CD8-positive, alpha-beta memory T cell (primary cell): ENCODE data around the gene ARHGAP35. TPM values are rescaled to one million over a fixed set of nuclear protein-coding genes. Genes with fewer than 3 reads are reported as not detected.

Source experiments
- CTCF ChIA-PET: fragments of 350-600 bp; sonication (Branson Sonifier 250); formaldehyde crosslinking; loops from one replicate; lab custom pipeline; 2021; ENCODE audit warnings: antibody characterized with exemption; lab: Charles Lee
- POLR2A ChIA-PET: fragments of 350-600 bp; sonication (Branson Sonifier 250); formaldehyde crosslinking; loops from one replicate; lab custom pipeline; 2021; ENCODE audit warnings: antibody characterized with exemption; lab: Charles Lee
- DNase-seq, 5 donors: peaks; one replicate each; pipeline versions ENCODE4 v3.0.0 to v3.0.0-alpha.2; 2020 to 2022; ENCODE audit warnings: mixed read lengths in 1 of 5
- H3K27ac ChIP-seq: one replicate; pipeline ENCODE4 v1.7.0; 2013; ENCODE audit warnings: low read depth, mild to moderate bottlenecking, low read length, moderate library complexity
- H3K27me3 ChIP-seq: 2 replicates; pipeline ENCODE4 v1.7.0; 2013; ENCODE audit warnings: low read length, mild to moderate bottlenecking; ENCODE audit not compliant: insufficient read depth, poor library complexity, severe bottlenecking
- H3K36me3 ChIP-seq: 2 replicates; pipeline ENCODE4 v1.7.0; 2013; ENCODE audit warnings: mild to moderate bottlenecking, low read length, moderate library complexity; ENCODE audit not compliant: insufficient read depth
- H3K4me1 ChIP-seq: 2 replicates; pipeline ENCODE4 v1.7.0; 2013; ENCODE audit warnings: mild to moderate bottlenecking, low read length, moderate library complexity; ENCODE audit not compliant: insufficient read depth
- H3K4me3 ChIP-seq: 2 replicates; pipeline ENCODE4 v1.7.0; 2013; ENCODE audit warnings: mild to moderate bottlenecking, low read length
- H3K9me3 ChIP-seq: 2 replicates; pipeline ENCODE4 v1.7.0; 2013; ENCODE audit warnings: mild to moderate bottlenecking, low read length
- H3K27ac Mint-ChIP-seq, 8 donors: one replicate each; pipeline ENCODE4 v1.8.0; 2020 to 2021; ENCODE audit warnings: mixed read lengths in 8 of 8, mild to moderate bottlenecking in 6 of 8, inconsistent platforms in 3 of 8, moderate library complexity in 3 of 8
- H3K27me3 Mint-ChIP-seq, 2 donors: one replicate each; pipeline ENCODE4 v1.8.0; 2020 to 2021; ENCODE audit warnings: mixed read lengths in 2 of 2, mild to moderate bottlenecking in 1 of 2, moderate library complexity in 1 of 2
- H3K36me3 Mint-ChIP-seq, 3 donors: one replicate each; pipeline ENCODE4 v1.8.0; 2020 to 2021; ENCODE audit warnings: mixed read lengths in 3 of 3, inconsistent platforms in 1 of 3, mild to moderate bottlenecking in 1 of 3
- H3K4me1 Mint-ChIP-seq, 3 donors: one replicate each; pipeline ENCODE4 v1.8.0; 2020 to 2021; ENCODE audit warnings: mixed read lengths in 3 of 3, inconsistent platforms in 1 of 3, mild to moderate bottlenecking in 1 of 3
- H3K4me3 Mint-ChIP-seq, 7 donors: one replicate each; pipeline ENCODE4 v1.8.0; 2020 to 2021; ENCODE audit warnings: mixed read lengths in 7 of 7, mild to moderate bottlenecking in 6 of 7, moderate library complexity in 4 of 7, inconsistent platforms in 2 of 7
- H3K9me3 Mint-ChIP-seq, 5 donors: one replicate each; pipeline ENCODE4 v1.8.0; 2020 to 2022; ENCODE audit warnings: mixed read lengths in 5 of 5, mild to moderate bottlenecking in 3 of 5, moderate library complexity in 2 of 5, inconsistent platforms in 1 of 5
- polyA plus RNA-seq: library from polyadenylated mRNA; unstranded; fragments of 300-500 nt; fragmentation: Illumina TruSeq; gene quantifications from one replicate; pipeline ENCODE4 v1.2.3, GENCODE V29; 2021
- total RNA-seq, 2 experiments: library from RNA; stranded (reverse); gene quantifications; one replicate each; pipeline ENCODE4 v1.2.3, GENCODE V29; 2021

The ARHGAP35 gene
- total and polyA plus RNA-seq, 3 experiments from 2014 or later: 12.2 to 27.3 (median 26.7) TPM

DNA sequence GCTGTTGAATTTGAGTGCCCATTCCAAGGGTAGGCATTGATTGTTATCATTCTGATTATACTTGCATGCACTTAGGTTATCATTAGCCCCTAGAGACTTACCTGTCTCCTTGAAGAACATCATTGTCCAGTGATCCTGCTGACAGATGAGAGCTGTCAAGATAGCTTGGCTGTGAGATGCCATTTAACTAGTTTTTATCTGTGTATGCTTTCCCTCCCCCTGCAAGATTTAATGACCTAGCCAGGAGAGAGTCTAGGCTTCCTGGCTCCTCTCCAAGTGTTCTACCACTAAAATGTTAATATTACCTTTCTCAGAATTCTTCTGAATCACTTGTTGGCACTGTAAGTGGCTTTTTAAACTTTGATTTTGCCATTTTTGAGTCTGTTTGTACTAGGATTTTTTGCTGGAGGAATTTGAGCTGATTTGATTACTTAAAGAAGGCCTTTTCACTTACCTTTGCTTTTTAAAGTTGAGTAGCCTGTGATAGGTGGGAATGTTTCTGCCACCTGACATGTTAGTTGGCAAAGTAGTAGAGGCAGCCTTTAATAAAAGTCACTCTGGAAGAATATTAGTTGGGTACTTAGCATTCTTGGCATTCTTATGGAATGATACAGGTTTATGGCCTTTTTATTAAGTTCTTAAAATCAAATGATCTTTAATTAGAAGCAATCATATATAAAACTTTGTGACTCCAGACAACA is 41.1 kb downstream of the ARHGAP35 start:
- DNase-seq: no peak
- Mint-ChIP-seq H3K4me3 (no peak overlapping the region), H3K27me3 (no peaks in the 10 kb centered on the region), H3K36me3 (peaks cover 0 to 6% (median 0%) of the 10 kb centered on the region in 3 donors), H3K9me3 (no peaks in the 10 kb centered on the region), H3K27ac (peak overlapping the region in 5 of 8 donors; percentile 35 to 69 (median 46)), H3K4me1 (peaks cover 65 to 82% (median 78%) of the 10 kb centered on the region in 3 donors)
- Histone ChIP-seq H3K9me3 (no peaks in the 10 kb centered on the region), H3K27ac (no peak overlapping the region), H3K4me1 (peaks cover 13% of the 10 kb centered on the region), H3K27me3 (no peaks in the 10 kb centered on the region), H3K36me3 (no peaks in the 10 kb centered on the region), H3K4me3 (no peak overlapping the region)
- POLR2A ChIA-PET: no interaction called here
- CTCF ChIA-PET: interaction anchor here (0.9 to 1.1 kb wide), 2 partner anchors 12 to 111 kb away, joined by 3 to 4 read pairs; no protein-coding TSS in a partner anchor

DNA sequence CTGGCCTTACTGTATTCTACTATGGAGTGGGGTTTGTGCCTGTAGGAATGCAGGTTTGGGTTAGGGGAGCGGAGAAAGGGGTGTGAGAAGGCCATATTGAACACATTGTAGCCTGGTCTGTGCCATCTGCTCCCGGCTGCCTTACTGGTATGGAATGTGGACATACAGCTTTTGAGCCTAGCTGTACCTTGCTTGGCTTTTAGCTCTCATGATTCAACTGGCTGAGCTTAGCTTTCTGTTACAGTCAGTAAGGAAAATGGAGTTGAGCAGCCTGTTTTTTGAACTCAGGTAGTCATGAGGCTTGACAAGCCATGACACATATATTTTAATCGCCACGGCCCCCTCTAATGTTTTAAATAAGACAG is 41.6 kb downstream of the ARHGAP35 start:
- no peak overlapping the region for H3K27ac ChIP-seq
- no peaks in the 10 kb centered on the region for H3K9me3 ChIP-seq
- CTCF ChIA-PET: interaction anchor here (1.1 kb wide), 1 partner anchor 111 kb away, joined by 4 read pairs; no protein-coding TSS in a partner anchor
- POLR2A ChIA-PET: no interaction called here
- H3K4me3 ChIP-seq: no peak overlapping the region
- no peaks in the 10 kb centered on the region for H3K9me3 Mint-ChIP-seq
- H3K36me3 ChIP-seq: no peaks in the 10 kb centered on the region
- H3K27me3 Mint-ChIP-seq: no peaks in the 10 kb centered on the region
- peak overlapping the region in 5 of 8 donors; percentile 0 to 62 (median 24) for H3K27ac Mint-ChIP-seq
- H3K4me1 Mint-ChIP-seq: peaks cover 62 to 78% (median 72%) of the 10 kb centered on the region in 3 donors
- H3K4me3 Mint-ChIP-seq: no peak overlapping the region
- peaks cover 13% of the 10 kb centered on the region for H3K4me1 ChIP-seq
- no peak for DNase-seq
- H3K36me3 Mint-ChIP-seq: peaks cover 0 to 6% (median 0%) of the 10 kb centered on the region in 3 donors
- H3K27me3 ChIP-seq: no peaks in the 10 kb centered on the region

DNA sequence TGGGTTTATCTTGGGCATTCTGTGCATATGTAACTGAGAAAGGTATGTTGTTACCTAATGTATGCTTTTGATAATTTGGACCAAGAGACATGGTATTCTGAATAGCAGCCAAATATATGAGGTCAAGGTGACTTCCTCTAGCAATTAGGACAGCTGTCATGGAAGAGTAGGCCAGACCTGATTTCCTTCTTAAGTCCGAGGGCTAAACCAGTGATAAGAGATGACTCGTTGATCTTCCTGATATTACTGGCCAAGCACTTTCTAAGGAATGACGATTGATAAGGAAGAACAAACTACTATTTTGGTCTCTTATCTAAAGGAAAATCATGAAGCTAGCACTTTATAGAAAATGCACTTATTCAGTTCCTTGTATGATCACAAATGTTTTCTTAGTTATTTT is 42.7 kb downstream of the ARHGAP35 start:
- Mint-ChIP-seq H3K9me3 (no peaks in the 10 kb centered on the region), H3K4me3 (peak overlapping the region in 1 of 7 donors; percentile 6), H3K27me3 (no peaks in the 10 kb centered on the region), H3K27ac (peak overlapping the region; percentile 24 to 64 (median 34)), H3K4me1 (peaks cover 59 to 77% (median 74%) of the 10 kb centered on the region in 3 donors), H3K36me3 (peaks cover 0 to 6% (median 0%) of the 10 kb centered on the region in 3 donors)
- DNase-seq: no peak
- H3K27me3 ChIP-seq: no peaks in the 10 kb centered on the region
- ChIA-PET CTCF (no interaction called here), POLR2A (no interaction called here)
- no peaks in the 10 kb centered on the region for H3K36me3 ChIP-seq
- H3K4me1 ChIP-seq: peaks cover 13% of the 10 kb centered on the region
- H3K27ac ChIP-seq: no peak overlapping the region
- H3K4me3 ChIP-seq: no peak overlapping the region
- no peaks in the 10 kb centered on the region for H3K9me3 ChIP-seq

DNA sequence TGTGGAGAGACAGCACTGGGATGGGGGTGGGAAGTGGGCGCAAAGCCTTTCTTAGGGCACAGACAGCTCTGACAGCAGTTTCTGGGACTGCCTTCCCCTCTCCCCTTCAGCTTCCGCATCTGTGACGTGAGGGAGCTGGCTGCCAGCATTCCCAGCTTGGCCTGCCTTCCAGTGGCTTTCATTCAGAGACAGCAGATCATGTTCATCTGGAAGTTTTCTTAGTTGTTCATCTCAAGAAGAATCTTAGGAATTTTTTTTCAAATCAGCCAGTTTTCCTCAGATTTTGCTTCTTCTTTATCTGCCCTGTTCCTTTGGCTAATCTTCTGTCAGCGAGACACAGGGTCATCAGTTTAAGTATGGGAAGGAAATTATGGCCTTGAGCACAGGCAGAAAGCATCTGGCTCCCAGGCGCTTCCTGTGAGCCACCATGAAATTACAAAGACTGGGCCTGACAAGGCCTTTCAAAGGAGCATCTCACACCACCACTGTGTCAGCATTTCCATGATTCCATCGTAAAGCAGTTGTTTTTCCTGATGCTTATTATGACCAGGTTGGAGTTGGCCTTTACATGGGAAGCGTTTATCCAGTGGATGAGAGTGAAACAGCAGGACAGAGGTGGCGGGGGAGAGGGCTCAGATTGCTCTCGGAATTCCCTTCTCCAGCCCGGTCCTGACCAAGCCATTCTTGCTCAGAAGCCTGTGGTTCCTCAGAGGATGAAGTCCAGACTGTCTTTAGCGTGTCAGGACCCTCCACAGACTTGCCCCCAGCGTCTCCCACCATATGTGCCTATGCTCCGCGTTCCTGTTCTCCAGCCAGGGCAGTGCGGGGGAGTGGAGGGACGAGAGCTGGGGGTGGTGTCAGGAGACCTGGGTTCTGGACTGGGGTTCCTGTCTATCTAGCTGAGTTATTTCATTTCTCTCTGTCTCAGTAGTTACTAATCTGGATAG is 43.6 kb downstream of the ARHGAP35 start:
- peak overlapping the region in 1 of 7 donors; percentile 19 for H3K4me3 Mint-ChIP-seq
- H3K4me1 Mint-ChIP-seq: peaks cover 61 to 77% (median 76%) of the 10 kb centered on the region in 3 donors
- H3K27me3 Mint-ChIP-seq: no peaks in the 10 kb centered on the region
- H3K36me3 ChIP-seq: no peaks in the 10 kb centered on the region
- DNase-seq: no peak
- H3K36me3 Mint-ChIP-seq: peaks cover 0 to 5% (median 0%) of the 10 kb centered on the region in 3 donors
- peak overlapping the region in 7 of 8 donors; percentile 23 to 79 (median 30) for H3K27ac Mint-ChIP-seq
- no peaks in the 10 kb centered on the region for H3K27me3 ChIP-seq
- ChIA-PET CTCF (no interaction called here), POLR2A (no interaction called here)
- H3K9me3 ChIP-seq: no peaks in the 10 kb centered on the region
- H3K4me1 ChIP-seq: peaks cover 15% of the 10 kb centered on the region
- H3K4me3 ChIP-seq: no peak overlapping the region
- H3K27ac ChIP-seq: no peak overlapping the region
- no peaks in the 10 kb centered on the region for H3K9me3 Mint-ChIP-seq

DNA sequence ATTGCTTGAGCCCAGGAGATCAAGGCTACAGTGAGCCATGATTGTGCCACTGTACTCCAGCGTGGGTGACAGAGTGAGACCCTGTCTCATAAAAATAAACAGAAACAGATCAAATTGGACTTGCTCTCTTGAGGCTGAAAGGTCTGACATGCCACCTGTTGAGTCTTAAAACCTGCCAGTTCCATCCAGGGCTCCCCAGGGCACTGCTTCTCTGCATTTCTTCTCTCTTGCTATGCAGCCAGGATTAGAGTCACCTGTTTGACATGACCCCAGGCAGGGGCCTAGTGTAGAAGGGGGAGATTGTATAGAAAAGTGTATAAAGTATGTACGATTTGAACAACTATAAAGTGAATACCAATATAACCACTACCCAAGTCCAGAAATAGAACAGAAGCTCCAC is 45.4 kb downstream of the ARHGAP35 start:
- Mint-ChIP-seq H3K27ac (peak overlapping the region in 7 of 8 donors; percentile 10 to 72 (median 32)), H3K36me3 (peaks cover 0 to 9% (median 4%) of the 10 kb centered on the region in 3 donors), H3K9me3 (no peaks in the 10 kb centered on the region), H3K4me3 (no peak overlapping the region), H3K27me3 (no peaks in the 10 kb centered on the region), H3K4me1 (peaks cover 60 to 78% (median 77%) of the 10 kb centered on the region in 3 donors)
- POLR2A ChIA-PET: interaction anchor here (0.6 kb wide), 1 partner anchor 1626 kb away, joined by 3 read pairs; no protein-coding TSS in a partner anchor
- no peak for DNase-seq
- H3K27me3 ChIP-seq: no peaks in the 10 kb centered on the region
- H3K27ac ChIP-seq: no peak overlapping the region
- peaks cover 19% of the 10 kb centered on the region for H3K4me1 ChIP-seq
- H3K9me3 ChIP-seq: no peaks in the 10 kb centered on the region
- H3K4me3 ChIP-seq: no peak overlapping the region
- no peaks in the 10 kb centered on the region for H3K36me3 ChIP-seq
- CTCF ChIA-PET: no interaction called here

DNA sequence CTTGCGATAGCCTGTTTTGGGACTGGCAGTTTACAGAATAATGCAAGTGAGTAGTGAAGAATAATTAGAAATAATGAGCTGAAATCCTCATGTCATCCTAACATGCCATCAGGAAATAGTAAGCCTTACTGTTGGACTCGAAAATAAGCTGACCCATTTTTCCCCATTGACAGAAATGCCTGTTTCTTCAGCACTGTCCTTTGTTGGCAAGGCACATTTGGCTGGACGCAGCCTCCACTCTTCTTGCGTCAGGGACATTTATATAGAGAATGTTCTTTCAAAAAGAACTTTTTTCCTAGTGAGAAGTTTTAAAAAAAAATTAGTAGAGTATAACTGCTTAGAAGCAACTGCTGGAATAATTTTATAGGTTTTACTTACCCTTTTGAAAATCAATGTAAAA is 47.1 kb downstream of the ARHGAP35 start:
- Mint-ChIP-seq H3K4me1 (peaks cover 52 to 75% (median 70%) of the 10 kb centered on the region in 3 donors), H3K27ac (no peak overlapping the region), H3K36me3 (peaks cover 0 to 9% (median 4%) of the 10 kb centered on the region in 3 donors), H3K4me3 (no peak overlapping the region), H3K27me3 (no peaks in the 10 kb centered on the region), H3K9me3 (no peaks in the 10 kb centered on the region)
- H3K4me1 ChIP-seq: peaks cover 23% of the 10 kb centered on the region
- no peak for DNase-seq
- no peaks in the 10 kb centered on the region for H3K36me3 ChIP-seq
- H3K27ac ChIP-seq: no peak overlapping the region
- POLR2A ChIA-PET: no interaction called here
- CTCF ChIA-PET: interaction anchor here (1.6 kb wide), 1 partner anchor 26 kb away, joined by 5 read pairs; no protein-coding TSS in a partner anchor
- no peaks in the 10 kb centered on the region for H3K9me3 ChIP-seq
- no peak overlapping the region for H3K4me3 ChIP-seq
- no peaks in the 10 kb centered on the region for H3K27me3 ChIP-seq

DNA sequence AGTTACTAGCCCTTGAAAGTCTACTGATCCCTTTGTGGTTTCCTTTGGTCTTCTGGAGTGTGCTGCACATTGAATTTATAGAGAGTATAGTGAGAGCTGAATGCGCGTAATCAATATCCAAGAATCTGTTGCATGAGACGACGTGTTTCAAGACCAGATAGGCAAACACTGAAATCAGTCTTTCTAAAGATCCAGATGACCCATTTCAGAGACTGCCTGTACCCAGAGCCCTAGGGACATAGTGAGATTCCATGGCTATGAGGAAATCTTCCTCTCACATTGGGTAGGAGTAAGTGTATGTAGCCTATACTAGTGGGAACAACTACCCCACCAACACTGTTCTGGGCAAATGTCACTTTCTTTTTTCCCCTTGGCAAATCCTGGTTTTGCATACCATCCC is 48.6 kb downstream of the ARHGAP35 start:
- no peaks in the 10 kb centered on the region for H3K27me3 ChIP-seq
- peaks cover 0 to 9% (median 4%) of the 10 kb centered on the region in 3 donors for H3K36me3 Mint-ChIP-seq
- H3K36me3 ChIP-seq: no peaks in the 10 kb centered on the region
- CTCF ChIA-PET: no interaction called here
- H3K27ac ChIP-seq: no peak overlapping the region
- no peaks in the 10 kb centered on the region for H3K9me3 Mint-ChIP-seq
- H3K4me1 ChIP-seq: peaks cover 26% of the 10 kb centered on the region
- H3K9me3 ChIP-seq: no peaks in the 10 kb centered on the region
- no peak overlapping the region for H3K4me3 ChIP-seq
- POLR2A ChIA-PET: no interaction called here
- H3K27ac Mint-ChIP-seq: peak overlapping the region in 4 of 8 donors; percentile 0 to 81 (median 40)
- no peak overlapping the region for H3K4me3 Mint-ChIP-seq
- peaks cover 49 to 73% (median 68%) of the 10 kb centered on the region in 3 donors for H3K4me1 Mint-ChIP-seq
- no peaks in the 10 kb centered on the region for H3K27me3 Mint-ChIP-seq
- no peak for DNase-seq
